BJ (cell line): Measurements from ENCODE around the gene ESRP2. TPM values are rescaled to one million over a fixed set of nuclear protein-coding genes. Genes with fewer than 3 reads are reported as not detected.

Source experiments
- CTCF ChIA-PET: fragments of 350-600 bp; formaldehyde crosslinking; extraction: SDS; loops from one replicate; lab custom pipeline; 2021; ENCODE audit warnings: antibody characterized with exemption, inconsistent platforms; lab: Yijun Ruan, JAX
- POLR2A ChIA-PET: fragments of 300-600 bp; sonication (Branson Sonifier 250); formaldehyde crosslinking; extraction: SDS; loops from one replicate; lab custom pipeline; 2021; ENCODE audit warnings: antibody characterized with exemption; lab: Charles Lee
- DNase-seq: peaks from one replicate; pipeline ENCODE4 v3.0.0-alpha.2; 2011; ENCODE audit warnings: low read depth
- H3K27me3 ChIP-seq: 2 replicates; pipeline ENCODE4 v1.6.0; 2011; ENCODE audit warnings: low read length; ENCODE audit not compliant: control insufficient read depth, insufficient read depth
- H3K36me3 ChIP-seq: 2 replicates; pipeline ENCODE4 v1.5.1; 2011; ENCODE audit warnings: low read length; ENCODE audit not compliant: control insufficient read depth, insufficient read depth
- H3K4me3 ChIP-seq: 2 replicates; pipeline ENCODE4 v1.5.1; 2011; ENCODE audit warnings: low read depth, mild to moderate bottlenecking, control low read depth, low read length
- polyA plus RNA-seq: library from polyadenylated mRNA; depleted of rRNA; stranded (reverse); fragments of >200 nt; gene quantifications from 2 replicates; pipeline ENCODE4 v1.2.3, GENCODE V29; 2011
- TF ChIP-seq, protein P1 (sequence below): IDR thresholded peaks from 2 replicates; pipeline ENCODE4 v1.5.1; 2011; ENCODE audit warnings: low read depth, mild to moderate bottlenecking, control low read depth, inconsistent platforms, low read length, moderate library complexity; ENCODE audit not compliant: insufficient read depth

Gene ESRP2
- polyA plus RNA-seq, 1 experiment = 0.04 TPM

GRCh38 chr16:68282064-68282452 is 46.1 kb upstream of the ESRP2 start:
- CTCF ChIA-PET = no interaction called here
- Histone ChIP-seq H3K27me3 (no peaks in the 10 kb centered on the region), H3K4me3 (no peak overlapping the region), H3K36me3 (peaks cover 4% of the 10 kb centered on the region)
- TF ChIP-seq, protein P1, sequence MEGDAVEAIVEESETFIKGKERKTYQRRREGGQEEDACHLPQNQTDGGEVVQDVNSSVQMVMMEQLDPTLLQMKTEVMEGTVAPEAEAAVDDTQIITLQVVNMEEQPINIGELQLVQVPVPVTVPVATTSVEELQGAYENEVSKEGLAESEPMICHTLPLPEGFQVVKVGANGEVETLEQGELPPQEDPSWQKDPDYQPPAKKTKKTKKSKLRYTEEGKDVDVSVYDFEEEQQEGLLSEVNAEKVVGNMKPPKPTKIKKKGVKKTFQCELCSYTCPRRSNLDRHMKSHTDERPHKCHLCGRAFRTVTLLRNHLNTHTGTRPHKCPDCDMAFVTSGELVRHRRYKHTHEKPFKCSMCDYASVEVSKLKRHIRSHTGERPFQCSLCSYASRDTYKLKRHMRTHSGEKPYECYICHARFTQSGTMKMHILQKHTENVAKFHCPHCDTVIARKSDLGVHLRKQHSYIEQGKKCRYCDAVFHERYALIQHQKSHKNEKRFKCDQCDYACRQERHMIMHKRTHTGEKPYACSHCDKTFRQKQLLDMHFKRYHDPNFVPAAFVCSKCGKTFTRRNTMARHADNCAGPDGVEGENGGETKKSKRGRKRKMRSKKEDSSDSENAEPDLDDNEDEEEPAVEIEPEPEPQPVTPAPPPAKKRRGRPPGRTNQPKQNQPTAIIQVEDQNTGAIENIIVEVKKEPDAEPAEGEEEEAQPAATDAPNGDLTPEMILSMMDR = no peak
- DNase-seq = no peak
- POLR2A ChIA-PET = no interaction called here

DNA sequence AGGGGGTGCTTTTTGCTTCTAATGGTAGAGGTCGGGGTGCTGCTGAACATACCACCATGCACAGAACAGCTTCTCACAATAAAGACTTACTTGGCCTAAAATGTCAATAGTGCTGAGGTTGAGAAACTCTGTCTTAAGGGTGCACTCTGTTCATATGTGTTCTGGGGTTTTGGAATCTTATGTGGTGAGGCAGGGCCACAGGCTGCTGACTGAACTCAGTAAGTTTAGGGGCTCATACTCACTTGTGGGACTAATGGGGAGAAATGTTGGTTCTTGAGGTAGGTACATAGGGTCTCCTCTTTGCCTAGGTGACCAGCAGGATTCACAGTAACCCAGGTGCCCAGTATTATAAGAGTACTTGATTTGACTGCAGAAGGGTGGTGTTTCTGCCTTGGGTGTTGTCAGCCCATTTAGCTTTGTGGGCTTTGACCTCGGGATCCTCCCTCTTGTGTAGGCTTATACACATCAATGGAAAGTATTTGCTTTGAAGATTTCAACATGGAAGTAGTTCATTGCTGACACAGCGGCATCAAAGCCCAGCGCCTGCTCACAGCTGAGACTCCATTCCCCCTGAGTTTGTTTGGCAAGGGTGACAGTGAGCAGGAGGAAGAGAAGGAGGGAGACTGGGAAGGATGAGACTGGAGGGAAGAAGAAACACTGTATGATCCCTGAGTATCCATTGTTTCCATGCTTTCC is 45.6 kb upstream of the ESRP2 start:
- no peak for DNase-seq
- H3K27me3 ChIP-seq = no peaks in the 10 kb centered on the region
- ChIA-PET CTCF (interaction anchor here (0.6 kb wide), 1 partner anchor 912 kb away, joined by 4 read pairs; no protein-coding TSS in a partner anchor), POLR2A (no interaction called here)
- H3K36me3 ChIP-seq = peaks cover 4% of the 10 kb centered on the region
- TF ChIP-seq, protein P1 = no peak
- no peak overlapping the region for H3K4me3 ChIP-seq

DNA sequence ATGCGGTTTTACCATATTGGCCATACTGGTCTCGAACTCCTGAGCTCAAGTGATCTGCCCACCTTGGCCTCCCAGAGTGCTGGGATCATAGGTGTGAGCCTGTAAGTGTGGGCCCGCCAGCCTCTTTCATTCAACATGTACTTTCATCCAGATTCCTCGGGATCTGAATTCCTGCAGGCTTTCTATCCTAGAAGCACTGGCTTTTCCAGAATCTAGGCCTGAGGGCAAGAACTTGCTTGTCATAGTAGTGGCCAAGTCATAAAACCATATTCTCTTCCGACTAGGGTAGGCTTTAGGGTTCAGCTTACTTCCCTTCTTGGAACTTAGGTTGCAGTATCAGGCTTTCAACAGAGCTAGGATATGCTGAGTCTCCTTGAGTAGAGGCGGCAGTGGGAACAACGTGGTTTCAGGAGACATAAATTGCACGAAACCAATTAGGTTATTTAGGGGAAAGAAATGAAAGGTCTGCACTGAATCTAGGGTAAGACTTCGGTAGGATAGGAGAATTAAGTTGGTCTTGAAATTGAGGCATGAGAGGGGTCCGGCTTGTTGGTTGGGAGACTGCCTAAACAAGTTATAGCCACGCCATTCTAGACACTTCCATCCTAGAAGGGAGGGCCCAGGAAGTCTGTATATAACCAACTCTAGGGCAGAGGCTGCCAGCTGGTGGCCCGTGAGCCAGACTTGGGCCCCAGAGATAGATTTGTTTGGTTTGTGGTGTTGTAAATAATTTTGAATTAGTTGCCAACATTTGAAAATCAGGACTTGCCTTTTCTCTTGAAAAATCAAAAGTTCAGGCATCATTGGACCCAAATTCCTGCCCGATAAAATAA is 44.0 kb upstream of the ESRP2 start:
- Histone ChIP-seq H3K36me3 (peaks cover 2% of the 10 kb centered on the region), H3K4me3 (no peak overlapping the region), H3K27me3 (no peaks in the 10 kb centered on the region)
- TF ChIP-seq, protein P1 = no peak
- ChIA-PET POLR2A (no interaction called here), CTCF (interaction anchor here (1.9 to 2.1 kb wide), 3 partner anchors 8 to 19 kb away, joined by 4 to 7 read pairs (median 7); partner anchors contain the start of gene SLC7A6)
- DNase-seq = no peak

GRCh38 chr16:68276223-68276622 is 40.3 kb upstream of the ESRP2 start:
- Histone ChIP-seq H3K27me3 (no peaks in the 10 kb centered on the region), H3K4me3 (no peak overlapping the region), H3K36me3 (peaks cover 8% of the 10 kb centered on the region)
- POLR2A ChIA-PET = no interaction called here
- TF ChIP-seq, protein P1 = no peak
- DNase-seq = no peak
- CTCF ChIA-PET = interaction anchor here (1.4 kb wide), 1 partner anchor 14 kb away, joined by 4 read pairs; no protein-coding TSS in a partner anchor

DNA sequence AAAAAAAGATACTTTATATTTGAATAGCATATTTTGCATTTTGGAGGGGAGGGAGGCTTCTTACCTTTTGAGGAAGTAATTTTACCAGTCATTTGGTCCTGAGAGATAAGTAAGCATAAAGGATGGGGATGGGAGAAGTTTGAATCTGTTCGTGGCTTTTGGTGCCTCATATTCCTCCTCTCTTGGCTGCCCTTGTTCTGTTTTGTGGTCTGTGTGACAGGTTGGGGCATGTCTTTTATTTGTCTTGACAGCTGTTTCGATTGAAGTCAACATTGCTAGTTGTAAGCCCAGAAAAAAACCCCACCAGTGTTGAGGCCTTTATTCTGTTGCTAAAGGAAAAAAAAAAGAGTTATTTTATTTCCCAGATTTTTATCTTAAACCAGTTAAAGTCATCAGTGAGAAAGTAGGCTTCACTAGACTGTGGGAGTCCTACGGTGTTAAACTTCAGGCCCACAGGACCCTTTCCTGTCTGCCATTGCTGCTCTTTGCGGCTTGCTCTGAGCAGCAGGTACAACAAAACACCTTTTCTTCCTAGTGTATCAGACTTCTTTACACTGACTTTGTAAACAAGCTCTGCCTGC is 39.8 kb upstream of the ESRP2 start:
- DNase-seq = no peak
- TF ChIP-seq, protein P1 = no peak
- ChIA-PET CTCF (interaction anchor here (0.6 to 1.4 kb wide), 2 partner anchors 13 to 14 kb away, joined by 3 to 4 read pairs; no protein-coding TSS in a partner anchor), POLR2A (no interaction called here)
- Histone ChIP-seq H3K36me3 (peaks cover 8% of the 10 kb centered on the region), H3K4me3 (no peak overlapping the region), H3K27me3 (no peaks in the 10 kb centered on the region)
